ENCODE results near the gene P2RY8. TPM values are rescaled to one million over a fixed set of nuclear protein-coding genes. Genes with fewer than 3 reads are reported as not detected.
A peak's percentile ranks its signal among the peaks of the same experiment; 100 is the strongest.

Gene P2RY8
- total and polyA plus RNA-seq, 10 of the 15 experiments (the other 5 are each of a cell fraction or from before 2014, with no cell fraction given): 2.0 to 64.4 (median 36.5) TPM

GRCh38 chrX:1506916-1507315 is 30.1 kb downstream of the P2RY8 start (continued):
- TF ChIP-seq ZNF207 (IDR thresholded peaks at IDR 0.05; ENCODE audit: borderline replicate concordance) (no peak), E2F8 (IDR thresholded peaks at IDR 0.05; ENCODE audit: low read depth, partially characterized antibody) (no peak)

GRCh38 chrX:1502853-1503252 is 34.1 kb downstream of the P2RY8 start:
- Histone ChIP-seq H3K4me1 (ENCODE audit: control insufficient read depth, insufficient read depth, low read length) (peaks cover 64% of the 10 kb centered on the region), H2AFZ (ENCODE audit: control insufficient read depth, low read depth, low read length) (no peak overlapping the region), H4K20me1 (ENCODE audit: control insufficient read depth, insufficient read depth) (no peaks in the 10 kb centered on the region), H3K27ac (ENCODE audit: control insufficient read depth, insufficient read depth) (peak overlapping the region; percentile 94), H3K9ac (ENCODE audit: control insufficient read depth, insufficient read depth, low read length) (peak overlapping the region; percentile 52), H3K4me2 (ENCODE audit: control insufficient read depth, insufficient read depth) (peak overlapping the region; percentile 70; the same call in 1 of the 2 replicates), H3K27me3 (replicated peaks in 1 of 2; ENCODE audit: control insufficient read depth in 2 of 2, insufficient read depth in 2 of 2, low read length in 1 of 2) (no peaks in the 10 kb centered on the region), H3K9me3 (replicated peaks; ENCODE audit: control insufficient read depth, insufficient read depth, low read length) (peaks cover 2% of the 10 kb centered on the region; the same call in 2 of the 3 replicates), H3K79me2 (ENCODE audit: control insufficient read depth, insufficient read depth, low read length) (peaks cover 33% of the 10 kb centered on the region), H3K36me3 (ENCODE audit: control insufficient read depth in 2 of 2, insufficient read depth in 2 of 2, low read length in 1 of 2) (peaks cover 5 to 7% of the 10 kb centered on the region in 2 experiments; a peak in 3 of 4 replicates), H3K4me3 (no peak overlapping the region)
- no peak for DNase-seq (ENCODE audit: low read depth, low spot score)
- ChIA-PET POLR2A (no interaction called here), CTCF (no interaction called here), RAD21 (ENCODE audit: unreplicated experiment) (no interaction called here), SMC1A (ENCODE audit: uncharacterized antibody, unreplicated experiment) (no interaction called here)
- no TSS peak for BruUV-seq (replicated peaks)
- 62% methylated on average over 8 of the region's 8 CpGs for WGBS (ENCODE audit: insufficient coverage, insufficient replicate concordance, low lambda C conversion rate, missing lambda C conversion rate)
- FAIRE-seq: no peak
- in situ Hi-C loops (cut with MboI): no loop called here
- intact Hi-C loops (cut with micrococcal nuclease; ENCODE audit: unreplicated experiment): loop anchor here (5.0 kb wide), 1 partner anchor 36 kb away; no protein-coding TSS in a partner anchor
- no peak for ATAC-seq
- no peak for TF ChIP-seq SPI1 (IDR thresholded peaks at IDR 0.05; ENCODE audit: borderline replicate concordance, insufficient read depth, low read depth, low read length)
- no peak for TF ChIP-seq ZNF274 (IDR thresholded peaks at IDR 0.05; ENCODE audit: insufficient read depth, insufficient read length)
- TF ChIP-seq DPF2 (IDR thresholded peaks at IDR 0.05): no peak
- no peak for TF ChIP-seq RCOR1 (conservative IDR thresholded peaks at IDR 0.05; ENCODE audit: low read depth, low read length)
- TF ChIP-seq CREM (IDR thresholded peaks at IDR 0.05; ENCODE audit: low read depth): no peak
- TF ChIP-seq KAT2A (conservative IDR thresholded peaks at IDR 0.05; ENCODE audit: control insufficient read depth, low read depth, low read length): no peak
- TF ChIP-seq CEBPZ (IDR thresholded peaks at IDR 0.05; ENCODE audit: low read depth, low read length): no peak
- no peak for TF ChIP-seq RELB (IDR thresholded peaks at IDR 0.05; ENCODE audit: low read depth)
- no peak for TF ChIP-seq POLR2A (IDR thresholded peaks at IDR 0.05; ENCODE audit: low read depth, low read length)
- no peak for TF ChIP-seq CBFB (IDR thresholded peaks at IDR 0.05; ENCODE audit: low read depth)
- TF ChIP-seq SMC3 (IDR thresholded peaks at IDR 0.05; ENCODE audit: borderline replicate concordance, low read length): no peak
- TF ChIP-seq EGR1 (IDR thresholded peaks at IDR 0.05; ENCODE audit: borderline replicate concordance in 1 of 2, low read depth in 2 of 2, low read length in 2 of 2): no peak
- no peak for TF ChIP-seq STAT1 (conservative IDR thresholded peaks at IDR 0.05)
- no peak for TF ChIP-seq LARP7 (IDR thresholded peaks at IDR 0.05)
